Activated naive CD4-positive, alpha-beta T cell treated with anti-CD3 and anti-CD28 coated beads, Interleukin-2, amount 50 U/mL, for 24 hours (primary cell): Measurements from ENCODE around the gene SNX6.
"Not testable (repeated sequence)": the region's sequence is repeated elsewhere in the genome, so short reads cannot be mapped to it uniquely, and the experiment has no call there.

ENCODE experiments used
- H3K27ac Mint-ChIP-seq: one replicate; pipeline ENCODE4 v1.8.0; 2021; ENCODE audit warnings: mild to moderate bottlenecking, mixed read lengths
- H3K27me3 Mint-ChIP-seq: one replicate; pipeline ENCODE4 v1.8.0; 2021; ENCODE audit warnings: mixed read lengths
- H3K36me3 Mint-ChIP-seq: one replicate; pipeline ENCODE4 v1.8.0; 2021; ENCODE audit warnings: mixed read lengths
- H3K4me1 Mint-ChIP-seq: one replicate; pipeline ENCODE4 v1.8.0; 2021; ENCODE audit warnings: mixed read lengths
- H3K4me3 Mint-ChIP-seq: one replicate; pipeline ENCODE4 v1.8.0; 2021; ENCODE audit warnings: mild to moderate bottlenecking, mixed read lengths
- H3K9me3 Mint-ChIP-seq: one replicate; pipeline ENCODE4 v1.8.0; 2021; ENCODE audit warnings: mixed read lengths

Gene SNX6

GRCh38 chr14:34555583-34556497 is 74.1 kb downstream of the SNX6 start:
- not testable (repeated sequence) for H3K4me3 Mint-ChIP-seq, H3K27me3 Mint-ChIP-seq, H3K27ac Mint-ChIP-seq, H3K9me3 Mint-ChIP-seq, H3K36me3 Mint-ChIP-seq
- H3K4me1 Mint-ChIP-seq = peaks cover 18% of the 10 kb centered on the region

- no peaks in the 10 kb centered on the region for H3K9me3 Mint-ChIP-seq
- peak overlapping the region; percentile 68 for H3K4me3 Mint-ChIP-seq
- no peaks in the 10 kb centered on the region for H3K27me3 Mint-ChIP-seq
- H3K36me3 Mint-ChIP-seq = no peaks in the 10 kb centered on the region
- peaks cover 18% of the 10 kb centered on the region for H3K4me1 Mint-ChIP-seq
- H3K27ac Mint-ChIP-seq = peak overlapping the region; percentile 55
Measured at GRCh38 chr14:34554540-34555250, 75.3 kb downstream of the SNX6 start.

GRCh38 chr14:34549276-34549966 is 80.5 kb downstream of the SNX6 start:
- not testable (repeated sequence) for H3K27me3 Mint-ChIP-seq, H3K9me3 Mint-ChIP-seq, H3K27ac Mint-ChIP-seq, H3K36me3 Mint-ChIP-seq, H3K4me3 Mint-ChIP-seq
- H3K4me1 Mint-ChIP-seq = peaks cover 13% of the 10 kb centered on the region

- Mint-ChIP-seq H3K27ac (no peak overlapping the region), H3K9me3 (no peaks in the 10 kb centered on the region), H3K4me3 (no peak overlapping the region), H3K27me3 (no peaks in the 10 kb centered on the region), H3K4me1 (peaks cover 7% of the 10 kb centered on the region), H3K36me3 (no peaks in the 10 kb centered on the region)
Measured at GRCh38 chr14:34548472-34548981, 81.4 kb downstream of the SNX6 start.

- H3K36me3 Mint-ChIP-seq, H3K4me3 Mint-ChIP-seq, H3K27me3 Mint-ChIP-seq, H3K4me1 Mint-ChIP-seq, H3K9me3 Mint-ChIP-seq, H3K27ac Mint-ChIP-seq: not testable (repeated sequence)
Measured at GRCh38 chr14:34547136-34547520, 82.8 kb downstream of the SNX6 start.

- H3K36me3 Mint-ChIP-seq, H3K27ac Mint-ChIP-seq, H3K4me1 Mint-ChIP-seq, H3K4me3 Mint-ChIP-seq, H3K9me3 Mint-ChIP-seq, H3K27me3 Mint-ChIP-seq: not testable (repeated sequence)
Measured at GRCh38 chr14:34546272-34547135, 83.4 kb downstream of the SNX6 start.

- not testable (repeated sequence) for H3K36me3 Mint-ChIP-seq, H3K27me3 Mint-ChIP-seq, H3K9me3 Mint-ChIP-seq
- peak overlapping the region; percentile 99 for H3K4me3 Mint-ChIP-seq
- H3K27ac Mint-ChIP-seq = peak overlapping the region; percentile 99
- peaks cover 38% of the 10 kb centered on the region for H3K4me1 Mint-ChIP-seq
Measured at GRCh38 chr14:34540181-34541059, 89.5 kb downstream of the SNX6 start.

GRCh38 chr14:34539407-34540180 is 90.4 kb downstream of the SNX6 start, which contains the start of gene EAPP:
Gene EAPP (minus strand): TSS chr14:34539701. CDS start chr14:34539628, 73 bp downstream.
- H3K4me1 Mint-ChIP-seq = peaks cover 39% of the 10 kb centered on the region
- H3K9me3 Mint-ChIP-seq = no peaks in the 10 kb centered on the region
- H3K27ac Mint-ChIP-seq = peak within 1 kb of the TSS; percentile 99
- H3K27me3 Mint-ChIP-seq = no peaks in the 10 kb centered on the region
- H3K36me3 Mint-ChIP-seq = no peaks in the 10 kb centered on the region
- H3K4me3 Mint-ChIP-seq = peak within 1 kb of the TSS; percentile 99

- Mint-ChIP-seq H3K27ac (peak overlapping the region; percentile 99), H3K4me3 (peak overlapping the region; percentile 99), H3K9me3 (no peaks in the 10 kb centered on the region), H3K4me1 (peaks cover 45% of the 10 kb centered on the region), H3K27me3 (no peaks in the 10 kb centered on the region), H3K36me3 (no peaks in the 10 kb centered on the region)
Measured at GRCh38 chr14:34538871-34539406, 91.0 kb downstream of the SNX6 start.

GRCh38 chr14:34538096-34538495 is 91.9 kb downstream of the SNX6 start:
- Mint-ChIP-seq H3K4me1 (peaks cover 50% of the 10 kb centered on the region), H3K4me3 (peak overlapping the region; percentile 99)
- H3K9me3 Mint-ChIP-seq, H3K27me3 Mint-ChIP-seq, H3K36me3 Mint-ChIP-seq, H3K27ac Mint-ChIP-seq: not testable (repeated sequence)

- Mint-ChIP-seq H3K9me3 (no peaks in the 10 kb centered on the region), H3K27ac (no peak overlapping the region), H3K4me1 (peaks cover 50% of the 10 kb centered on the region), H3K36me3 (peaks cover 4% of the 10 kb centered on the region), H3K27me3 (no peaks in the 10 kb centered on the region), H3K4me3 (peak overlapping the region; percentile 23)
Measured at GRCh38 chr14:34537677-34538009, 92.3 kb downstream of the SNX6 start.

- Mint-ChIP-seq H3K4me1 (peaks cover 50% of the 10 kb centered on the region), H3K36me3 (peaks cover 4% of the 10 kb centered on the region)
Measured at GRCh38 chr14:34536951-34537676, 92.8 kb downstream of the SNX6 start.

GRCh38 chr14:34527591-34527990 is 102.4 kb downstream of the SNX6 start:
- Mint-ChIP-seq H3K36me3 (peaks cover 14% of the 10 kb centered on the region), H3K27ac (no peak overlapping the region), H3K9me3 (no peaks in the 10 kb centered on the region), H3K4me1 (no peaks in the 10 kb centered on the region), H3K27me3 (no peaks in the 10 kb centered on the region), H3K4me3 (no peak overlapping the region)

More at GRCh38 chr14:34536951-34537676, 92.8 kb downstream of the SNX6 start:
- Mint-ChIP-seq H3K9me3 (no peaks in the 10 kb centered on the region), H3K27ac (peak overlapping the region; percentile 41), H3K27me3 (no peaks in the 10 kb centered on the region), H3K4me3 (peak overlapping the region; percentile 23)
